ENCODE measurements around the gene PRSS57. TPM values are rescaled to one million over a fixed set of nuclear protein-coding genes. Genes with fewer than 3 reads are reported as not detected.

Gene PRSS57
- total RNA-seq, 6 experiments from 2014 or later = 0.20 TPM; not detected in 5

DNA sequence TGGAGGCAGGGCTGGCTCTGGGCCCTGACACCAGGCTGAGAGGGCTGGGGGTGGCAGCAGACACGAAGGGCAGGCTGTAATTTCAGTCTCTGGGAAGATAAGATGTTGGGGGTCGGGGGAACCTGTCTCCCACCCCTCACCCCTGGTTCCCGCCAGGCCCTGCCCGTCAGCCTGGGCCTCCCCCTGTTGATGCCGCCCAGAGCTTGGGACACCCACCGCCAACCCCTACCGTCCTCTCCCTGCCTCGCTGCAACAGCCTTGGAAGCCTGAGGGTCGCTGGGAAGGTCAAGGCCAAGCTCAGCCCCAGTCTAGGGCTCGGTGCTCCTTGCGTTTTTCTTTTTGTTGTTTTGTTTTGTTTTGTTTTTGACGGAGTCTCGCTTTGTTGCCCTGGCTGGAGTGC lies 28.0 kb upstream of the PRSS57 start:
- H3K4me1 ChIP-seq = peaks cover 0 to 9% (median 0%) of the 10 kb centered on the region in 4 donors
- peaks cover 7 to 13% of the 10 kb centered on the region in 2 donors for H3K27me3 ChIP-seq
- intact Hi-C loops (cut with DNase I) = no loop called here
- H3K4me3 ChIP-seq = no peak overlapping the region
- WGBS (ENCODE audit: insufficient coverage, low coverage, low lambda C conversion rate, missing lambda C conversion rate) = 53% methylated on average over 3 of the region's 13 CpGs
- DNase-seq (no peak), ATAC-seq (no peak)
- TF ChIP-seq, protein P1, sequence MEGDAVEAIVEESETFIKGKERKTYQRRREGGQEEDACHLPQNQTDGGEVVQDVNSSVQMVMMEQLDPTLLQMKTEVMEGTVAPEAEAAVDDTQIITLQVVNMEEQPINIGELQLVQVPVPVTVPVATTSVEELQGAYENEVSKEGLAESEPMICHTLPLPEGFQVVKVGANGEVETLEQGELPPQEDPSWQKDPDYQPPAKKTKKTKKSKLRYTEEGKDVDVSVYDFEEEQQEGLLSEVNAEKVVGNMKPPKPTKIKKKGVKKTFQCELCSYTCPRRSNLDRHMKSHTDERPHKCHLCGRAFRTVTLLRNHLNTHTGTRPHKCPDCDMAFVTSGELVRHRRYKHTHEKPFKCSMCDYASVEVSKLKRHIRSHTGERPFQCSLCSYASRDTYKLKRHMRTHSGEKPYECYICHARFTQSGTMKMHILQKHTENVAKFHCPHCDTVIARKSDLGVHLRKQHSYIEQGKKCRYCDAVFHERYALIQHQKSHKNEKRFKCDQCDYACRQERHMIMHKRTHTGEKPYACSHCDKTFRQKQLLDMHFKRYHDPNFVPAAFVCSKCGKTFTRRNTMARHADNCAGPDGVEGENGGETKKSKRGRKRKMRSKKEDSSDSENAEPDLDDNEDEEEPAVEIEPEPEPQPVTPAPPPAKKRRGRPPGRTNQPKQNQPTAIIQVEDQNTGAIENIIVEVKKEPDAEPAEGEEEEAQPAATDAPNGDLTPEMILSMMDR (IDR thresholded peaks at IDR 0.05) = no peak
- TF ChIP-seq POLR2A (IDR thresholded peaks at IDR 0.05) = no peak
- no peaks in the 10 kb centered on the region for H3K36me3 ChIP-seq
- no peaks in the 10 kb centered on the region for H3K9me3 ChIP-seq
- no peak overlapping the region for H3K27ac ChIP-seq

DNA sequence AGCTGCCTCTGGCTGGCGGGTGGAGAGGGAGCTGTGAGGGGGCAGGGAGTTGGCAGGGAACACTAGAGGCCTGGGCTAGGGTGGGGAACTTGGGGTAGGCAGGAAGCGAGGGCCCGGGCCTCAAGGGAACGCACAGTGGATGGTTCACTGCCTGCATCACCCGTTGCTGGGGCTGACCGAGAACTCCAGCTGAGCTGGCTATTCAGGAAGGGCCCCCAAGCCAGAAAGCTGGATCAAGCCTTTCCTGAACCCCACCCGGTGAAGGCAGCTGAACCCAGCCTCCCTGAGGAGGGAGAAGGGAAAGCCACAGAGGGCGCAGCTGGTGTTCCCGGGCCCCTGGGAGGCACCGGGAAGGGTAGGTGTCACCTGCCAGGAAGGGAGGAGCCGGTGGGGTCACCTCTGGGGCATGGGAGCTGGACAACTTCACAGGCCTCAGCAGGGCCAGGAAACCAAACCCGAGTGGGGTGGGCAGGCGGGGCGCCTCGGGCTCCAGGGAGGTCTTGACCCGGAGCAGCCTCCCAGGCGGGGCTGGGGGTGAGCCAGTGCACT lies 27.4 kb upstream of the PRSS57 start:
- H3K36me3 ChIP-seq = no peaks in the 10 kb centered on the region
- H3K9me3 ChIP-seq = no peaks in the 10 kb centered on the region
- 24% methylated on average over 6 of the region's 17 CpGs for WGBS (ENCODE audit: insufficient coverage, low coverage, low lambda C conversion rate, missing lambda C conversion rate)
- TF ChIP-seq, protein P1 (IDR thresholded peaks at IDR 0.05) = no peak
- no peak for TF ChIP-seq POLR2A (IDR thresholded peaks at IDR 0.05)
- no peak overlapping the region for H3K4me3 ChIP-seq
- H3K27me3 ChIP-seq = peaks cover 7 to 13% of the 10 kb centered on the region in 2 donors
- intact Hi-C loops (cut with DNase I) = no loop called here
- H3K4me1 ChIP-seq = peaks cover 0 to 9% (median 0%) of the 10 kb centered on the region in 4 donors
- peak in 1 of 4 donors; percentile 49 for ATAC-seq
- no peak overlapping the region for H3K27ac ChIP-seq
- no peak for DNase-seq

DNA sequence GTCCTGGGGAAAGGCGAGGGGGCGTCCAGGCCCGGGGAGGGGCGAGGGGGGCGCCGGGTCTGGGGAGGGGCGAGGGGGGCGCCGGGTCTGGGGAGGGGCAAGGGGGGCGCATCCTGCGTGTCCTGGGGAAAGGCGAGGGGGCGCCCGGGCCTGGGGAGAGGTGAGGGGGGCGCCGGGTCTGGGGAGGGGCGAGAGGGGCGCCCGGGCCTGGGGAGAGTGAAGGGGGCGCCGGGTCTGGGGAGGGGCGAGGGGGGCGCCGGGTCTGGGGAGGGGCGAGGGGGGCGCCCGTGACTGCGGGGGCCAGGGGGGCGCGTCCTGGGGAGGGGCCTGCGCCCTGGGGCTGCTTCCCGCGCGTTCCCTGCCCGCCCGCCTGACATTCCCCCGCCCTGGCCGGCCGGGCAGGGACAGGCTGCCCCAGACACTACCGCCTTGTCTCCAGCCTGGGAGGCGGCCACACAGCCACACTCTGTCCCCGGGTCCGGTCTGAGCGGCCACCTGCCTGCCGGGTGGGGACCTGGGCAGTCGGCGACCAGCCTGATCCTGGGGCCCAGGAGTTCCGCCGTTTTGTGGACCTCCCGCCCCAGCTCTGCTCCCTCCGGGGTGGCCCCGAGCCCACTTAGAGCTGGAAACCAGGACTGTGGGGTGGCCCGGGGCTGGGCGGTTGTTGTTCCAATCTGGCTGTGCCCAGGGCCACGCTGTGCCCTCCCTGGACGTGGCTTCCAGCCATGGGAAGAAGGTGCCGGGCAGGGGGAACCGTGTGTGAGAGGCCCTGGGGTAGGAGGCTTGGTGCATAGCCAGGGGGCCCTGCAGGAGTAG lies 25.3 kb upstream of the PRSS57 start:
- Histone ChIP-seq H3K9me3 (no peaks in the 10 kb centered on the region), H3K4me3 (no peak overlapping the region), H3K27ac (no peak overlapping the region), H3K36me3 (no peaks in the 10 kb centered on the region), H3K27me3 (peaks cover 7 to 13% of the 10 kb centered on the region in 2 donors), H3K4me1 (peaks cover 0 to 9% (median 0%) of the 10 kb centered on the region in 4 donors)
- WGBS (ENCODE audit: insufficient coverage, low coverage, low lambda C conversion rate, missing lambda C conversion rate) = 15% methylated on average over 10 of the region's 58 CpGs
- TF ChIP-seq, protein P1 (IDR thresholded peaks at IDR 0.05) = no peak
- TF ChIP-seq POLR2A (IDR thresholded peaks at IDR 0.05) = no peak
- intact Hi-C loops (cut with DNase I) = no loop called here
- ATAC-seq (peak in 3 of 4 donors; percentile 45 to 54 (median 50)), DNase-seq (no peak)

DNA sequence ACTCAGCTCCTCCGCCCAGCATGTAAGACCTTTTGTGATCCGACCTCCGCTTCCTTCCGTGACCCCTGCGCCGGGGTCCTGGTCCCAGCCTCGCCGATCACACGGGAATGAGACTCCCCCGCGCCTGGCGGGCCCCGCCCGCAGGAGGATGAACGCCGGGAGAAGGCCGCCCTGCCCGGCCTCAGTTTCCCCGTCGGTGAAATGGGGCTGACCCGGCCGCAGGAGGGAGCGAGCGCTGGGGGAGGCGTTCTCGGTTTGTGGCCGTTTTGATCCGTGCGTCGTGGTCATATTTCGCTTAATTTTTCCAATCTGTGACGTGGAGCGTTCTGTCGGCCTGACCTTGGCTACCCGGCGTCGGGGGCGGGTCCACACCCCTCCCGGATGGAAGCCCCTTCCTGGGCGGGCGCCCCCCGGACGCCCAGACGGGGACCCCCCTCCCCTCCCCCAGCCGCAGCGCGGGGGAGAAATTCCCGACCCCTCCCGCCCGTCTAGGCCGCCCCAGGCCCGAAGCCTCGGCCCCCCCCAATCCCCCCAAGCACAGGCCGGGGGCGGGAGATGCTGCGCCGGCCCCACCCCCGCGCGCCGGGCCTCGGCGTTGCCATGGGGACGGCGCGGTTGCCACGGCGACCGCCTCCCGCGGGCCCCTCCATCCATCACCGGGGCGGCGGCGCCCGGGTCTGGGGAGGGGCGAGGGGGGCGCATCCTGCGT lies 24.5 kb upstream of the PRSS57 start:
- no peak for TF ChIP-seq POLR2A (IDR thresholded peaks at IDR 0.05)
- TF ChIP-seq, protein P1 (IDR thresholded peaks at IDR 0.05) = no peak
- Histone ChIP-seq H3K4me3 (no peak overlapping the region), H3K27me3 (peaks cover 7 to 13% of the 10 kb centered on the region in 2 donors), H3K9me3 (no peaks in the 10 kb centered on the region), H3K4me1 (peaks cover 0 to 9% (median 0%) of the 10 kb centered on the region in 4 donors), H3K27ac (no peak overlapping the region), H3K36me3 (no peaks in the 10 kb centered on the region)
- intact Hi-C loops (cut with DNase I) = no loop called here
- ATAC-seq (no peak), DNase-seq (no peak)
- 5% methylated on average over 25 of the region's 79 CpGs for WGBS (ENCODE audit: insufficient coverage, low coverage, low lambda C conversion rate, missing lambda C conversion rate)
